Retinal pigment epithelial cell (primary cell): Measurements from ENCODE around the gene DRG2.

ENCODE experiments used
- DNase-seq: peaks from one replicate; pipeline ENCODE4 v3.0.0-alpha.2; 2010; ENCODE audit warnings: low read depth
- H3K4me3 ChIP-seq: 2 replicates; pipeline ENCODE4 v1.5.1; 2011; ENCODE audit warnings: mild to moderate bottlenecking, low read length, control low read depth, moderate library complexity
- CTCF ChIP-seq: conservative IDR thresholded peaks from 2 replicates; pipeline ENCODE4 v1.5.1; 2011; ENCODE audit warnings: low read depth, low read length, control low read depth, inconsistent platforms

DRG2 gene

GRCh38 chr17:18138065-18138749 is 50.5 kb downstream of the DRG2 start:
- DNase-seq = no peak
- H3K4me3 ChIP-seq = no peak overlapping the region
- TF ChIP-seq CTCF = no peak

DNA sequence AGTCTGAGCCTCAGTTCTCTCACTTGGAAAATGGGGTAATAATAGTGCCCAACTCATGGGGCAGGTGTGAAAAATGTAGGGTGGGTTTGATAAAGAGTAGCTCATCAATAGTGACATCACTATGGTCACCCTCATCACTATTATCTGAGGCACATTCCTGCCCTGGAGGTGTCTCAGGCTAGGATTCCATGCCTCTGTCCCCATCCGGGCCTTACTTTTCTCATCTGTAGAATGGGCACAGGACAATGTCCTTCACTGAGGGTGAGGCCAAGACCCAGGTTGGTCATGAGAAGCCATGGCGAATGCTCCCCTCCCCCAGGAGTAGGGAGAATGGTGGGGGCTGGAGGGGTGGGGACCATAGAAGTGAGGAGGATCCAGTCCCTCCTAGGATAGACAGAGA is 51.3 kb downstream of the DRG2 start:
- H3K4me3 ChIP-seq = no peak overlapping the region
- DNase-seq = no peak
- TF ChIP-seq CTCF = no peak

DNA sequence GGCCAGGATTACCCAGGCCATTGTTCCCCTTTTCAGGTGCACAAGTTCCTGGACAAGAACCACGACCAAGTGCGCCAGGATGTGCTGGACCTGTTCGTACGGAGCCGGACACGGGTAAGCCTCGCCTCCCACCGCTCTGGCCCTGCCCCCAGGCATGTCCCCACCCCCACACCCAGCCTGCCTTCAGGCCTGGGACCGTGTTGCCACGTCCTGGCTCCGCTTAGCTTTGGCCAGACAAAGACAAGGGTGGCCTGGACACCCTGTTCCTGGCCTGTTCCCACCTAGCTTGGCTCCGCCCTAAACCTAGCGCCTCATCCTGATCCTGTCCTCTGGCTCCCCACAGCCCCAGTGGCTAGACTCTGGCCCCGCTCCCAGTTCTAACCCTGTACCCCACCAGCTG is 51.8 kb downstream of the DRG2 start:
- no peak for TF ChIP-seq CTCF
- no peak for DNase-seq
- H3K4me3 ChIP-seq = no peak overlapping the region

DNA sequence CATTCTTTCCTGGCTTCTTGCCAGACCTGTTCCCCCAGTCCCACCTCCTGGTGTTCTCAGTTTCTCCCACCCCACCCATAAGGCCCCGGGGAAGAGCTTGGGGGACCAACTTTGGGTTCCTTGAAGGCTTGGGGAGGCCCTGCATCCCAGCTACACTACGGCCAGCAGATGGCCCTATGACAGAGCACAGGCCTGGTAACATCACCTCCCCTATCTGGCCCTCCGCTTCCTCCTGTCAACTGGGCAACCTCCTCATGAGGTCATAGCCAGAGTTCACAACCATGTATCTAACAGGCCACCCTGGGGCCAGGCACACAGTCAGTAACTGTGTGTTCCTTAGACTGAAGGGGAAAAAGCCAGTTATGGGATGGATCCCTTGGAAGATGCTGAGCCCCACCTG is 52.2 kb downstream of the DRG2 start:
- no peak overlapping the region for H3K4me3 ChIP-seq
- DNase-seq = no peak
- peak; percentile 43 for TF ChIP-seq CTCF

GRCh38 chr17:18140648-18141047 is 52.9 kb downstream of the DRG2 start:
- no peak for TF ChIP-seq CTCF
- DNase-seq = no peak
- H3K4me3 ChIP-seq = no peak overlapping the region

DNA sequence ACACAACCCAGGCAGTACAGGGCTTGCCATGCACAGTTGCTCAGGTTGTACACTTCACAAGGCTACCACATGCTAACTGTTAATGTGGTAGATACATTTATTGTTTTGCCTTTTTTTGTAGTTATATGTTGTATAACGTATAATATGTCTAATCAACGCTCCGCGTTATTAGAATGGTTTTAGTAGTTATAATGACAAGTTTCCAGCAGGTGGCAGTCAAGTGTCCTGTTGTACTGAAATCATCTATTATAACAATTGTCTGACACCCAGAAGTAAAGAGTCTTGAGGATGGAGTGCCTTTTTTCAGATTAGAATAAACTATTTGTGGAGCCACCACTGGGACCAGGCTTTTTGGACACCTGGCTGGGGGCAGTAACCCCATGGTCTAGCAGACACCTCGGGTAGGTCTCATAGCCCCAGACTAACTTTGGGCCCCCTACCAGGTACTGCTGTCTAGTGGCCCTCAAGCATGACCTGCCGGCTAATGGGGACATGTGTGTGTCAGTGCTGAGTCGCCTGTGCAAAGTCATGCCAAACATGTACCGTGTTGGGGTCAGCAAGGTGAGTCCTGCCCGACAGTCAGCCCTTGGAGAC is 53.6 kb downstream of the DRG2 start:
- peak; percentile 62 for TF ChIP-seq CTCF
- H3K4me3 ChIP-seq = no peak overlapping the region
- DNase-seq = no peak

DNA sequence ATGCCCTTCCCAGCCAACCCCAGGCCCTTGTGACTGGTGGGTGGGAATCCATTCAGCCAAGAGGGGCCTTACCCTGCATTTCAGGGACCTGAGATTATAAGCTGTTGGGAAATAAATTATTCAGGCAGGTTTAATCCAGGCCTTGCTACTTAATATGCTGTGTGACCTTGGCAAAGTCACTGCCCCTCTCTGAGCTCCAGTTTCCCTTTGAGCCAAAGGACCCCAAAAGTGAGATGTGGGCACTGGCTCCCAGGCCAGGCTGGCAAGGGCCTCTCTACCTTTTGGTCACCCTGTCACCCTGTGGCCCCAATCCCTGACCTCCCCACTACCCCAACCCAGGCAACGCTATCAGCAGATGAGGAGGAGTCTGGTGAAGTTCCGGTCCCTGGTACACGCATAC is 54.7 kb downstream of the DRG2 start:
- no peak for DNase-seq
- no peak overlapping the region for H3K4me3 ChIP-seq
- TF ChIP-seq CTCF = no peak
